GM12891 (cell line): ENCODE measurements around the gene UBR1.

Source experiments
- PAX5 ChIP-seq: IDR thresholded peaks from 2 replicates; pipeline ENCODE4 v1.6.1; 2011; ENCODE audit warnings: low read length, moderate library complexity, mild to moderate bottlenecking; ENCODE audit not compliant: insufficient read depth, severe bottlenecking
- POLR2A ChIP-seq: IDR thresholded peaks from 2 replicates; pipeline ENCODE4 v1.6.1; 2011; ENCODE audit warnings: low read depth, low read length, control low read depth
- POU2F2 ChIP-seq: IDR thresholded peaks from 2 replicates; pipeline ENCODE4 v1.6.1; 2011; ENCODE audit warnings: low read depth, mild to moderate bottlenecking, control low read depth, low read length, moderate library complexity

GRCh38 chr15:42908538-42908937 is 197.3 kb downstream of the UBR1 start:
- TF ChIP-seq PAX5 (no peak), POU2F2 (no peak), POLR2A (no peak)
